ENCODE measurements around the gene KCNH2.

KCNH2 gene

DNA sequence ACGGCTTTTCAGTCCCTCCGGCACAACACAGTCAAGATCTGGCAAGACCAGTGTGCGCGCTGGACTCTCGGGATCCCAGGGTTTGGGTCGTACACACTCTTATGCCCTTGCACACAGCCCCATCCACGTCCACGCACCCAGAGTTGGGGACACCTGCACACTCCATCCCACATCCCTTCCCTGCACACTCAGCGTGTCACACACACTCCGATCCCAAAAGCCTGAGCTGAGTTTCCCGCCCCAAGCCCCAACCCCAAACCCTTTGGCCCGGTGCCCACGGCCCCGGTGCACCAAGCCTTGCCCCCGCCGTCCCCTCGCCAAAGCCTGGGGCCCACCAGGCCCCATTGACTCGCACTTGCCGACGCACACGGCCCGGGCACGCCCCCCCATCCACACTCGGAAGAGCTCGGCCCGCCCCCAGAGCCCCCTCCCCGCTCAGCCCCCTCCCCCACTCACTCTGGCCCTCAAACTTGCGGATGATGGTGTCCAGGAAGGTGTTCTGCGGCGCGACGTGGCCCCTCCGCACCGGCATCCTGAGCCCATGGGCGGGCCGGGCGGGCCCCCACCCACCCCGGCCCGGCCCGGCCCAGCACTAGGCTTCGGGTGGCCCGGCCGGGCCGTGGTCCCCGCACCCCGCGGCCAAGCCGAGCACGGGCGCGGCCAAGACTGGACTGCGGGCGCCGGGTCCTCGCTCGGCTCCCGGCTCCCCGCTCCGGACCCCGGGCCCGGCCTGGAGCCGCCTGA lies 567 bp downstream of the KCNH2 start:
- no peak for TF ChIP-seq CTCF (IDR thresholded peaks at IDR 0.05; ENCODE audit: control extremely low read depth, extremely low read depth, low read depth, missing control alignments)
- DNase-seq (ENCODE audit: extremely low spot score), result no peak
- ChIA-PET CTCF (interaction anchor here (1.4 to 6.1 kb wide), 2 partner anchors 8 to 14 kb away, joined by 4 to 46 read pairs; no protein-coding TSS in a partner anchor), POLR2A (no interaction called here)

GRCh38 chr7:150976529-150977381 lies 1.4 kb downstream of the KCNH2 start:
- DNase-seq (ENCODE audit: extremely low spot score), result no peak
- ChIA-PET CTCF (interaction anchor here (1.3 to 6.1 kb wide), 7 partner anchors 9 to 42 kb away, joined by 4 to 46 read pairs (median 5); no protein-coding TSS in a partner anchor), POLR2A (no interaction called here)
- TF ChIP-seq CTCF (IDR thresholded peaks at IDR 0.05; ENCODE audit: control extremely low read depth, extremely low read depth, low read depth, missing control alignments), result no peak

- ChIA-PET CTCF (interaction anchor here (1.2 to 6.1 kb wide), 8 partner anchors 10 to 43 kb away, joined by 5 to 46 read pairs (median 6); no protein-coding TSS in a partner anchor), POLR2A (no interaction called here)
- no peak for DNase-seq (ENCODE audit: extremely low spot score)
- no peak for TF ChIP-seq CTCF (IDR thresholded peaks at IDR 0.05; ENCODE audit: control extremely low read depth, extremely low read depth, low read depth, missing control alignments)
These were observed 2.4 kb downstream of the KCNH2 start for GRCh38 chr7:150975536-150976319.

- DNase-seq (ENCODE audit: extremely low spot score), result peak; percentile 74
- CTCF ChIA-PET, result interaction anchor here (0.8 to 6.1 kb wide), 9 partner anchors 9 to 44 kb away, joined by 3 to 46 read pairs (median 5); no protein-coding TSS in a partner anchor
- POLR2A ChIA-PET, result no interaction called here
- TF ChIP-seq CTCF (IDR thresholded peaks at IDR 0.05; ENCODE audit: control extremely low read depth, extremely low read depth, low read depth, missing control alignments), result peak; percentile 55
These were observed 3.4 kb downstream of the KCNH2 start for GRCh38 chr7:150974468-150975391.

DNA sequence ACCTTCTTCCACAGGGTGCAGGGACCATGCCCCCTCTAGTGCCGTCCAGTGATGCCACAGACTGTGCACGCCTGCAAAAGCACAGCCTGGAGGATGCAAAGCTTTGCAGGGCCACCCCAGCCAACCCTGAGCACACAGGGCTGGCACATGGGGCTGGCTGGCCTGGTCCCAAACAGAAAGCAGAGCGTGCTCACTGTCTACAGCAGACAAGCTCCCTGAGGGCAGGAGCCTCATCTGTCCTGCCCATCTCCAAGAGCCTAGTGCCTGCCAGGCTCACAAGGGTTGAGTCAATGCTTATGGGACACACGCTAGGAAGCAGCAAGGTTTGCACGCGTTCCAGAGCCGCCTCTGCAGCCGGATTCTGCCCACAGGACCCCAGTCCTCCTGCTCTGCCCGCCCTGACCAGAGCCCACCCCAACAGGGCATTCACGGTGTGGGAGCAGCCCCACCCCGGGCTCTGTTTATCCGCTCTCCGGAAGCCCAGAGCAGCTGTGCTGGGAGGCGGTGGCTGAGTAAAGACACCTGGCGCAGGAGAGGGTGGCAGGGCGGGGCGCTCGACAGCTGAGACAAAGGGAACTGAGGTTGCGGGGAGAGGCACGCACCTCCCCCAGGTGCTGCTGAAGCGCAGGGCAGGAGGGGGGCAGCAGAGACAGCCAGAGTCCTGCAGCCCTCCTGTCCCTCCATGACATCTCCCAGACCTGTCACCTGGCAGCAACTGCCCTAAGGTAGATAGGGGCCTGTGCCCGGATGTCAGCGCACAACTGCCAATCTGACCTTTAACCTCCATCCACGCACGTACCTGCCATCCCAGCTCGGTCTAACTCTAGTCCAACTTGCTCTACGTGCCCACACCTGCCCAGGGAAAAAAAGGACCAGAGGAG lies 4.3 kb downstream of the KCNH2 start:
- ChIA-PET CTCF (interaction anchor here (0.8 to 6.1 kb wide), 8 partner anchors 8 to 45 kb away, joined by 3 to 46 read pairs (median 6); no protein-coding TSS in a partner anchor), POLR2A (no interaction called here)
- no peak for DNase-seq (ENCODE audit: extremely low spot score)
- TF ChIP-seq CTCF (IDR thresholded peaks at IDR 0.05; ENCODE audit: control extremely low read depth, extremely low read depth, low read depth, missing control alignments), result no peak

Measured in GM10248 (cell line).